Fibroblast of peridontal ligament (primary cell): Measurements from ENCODE around the gene MCF2L2.
"Not testable (repeated sequence)": the region's sequence is repeated elsewhere in the genome, so short reads cannot be mapped to it uniquely, and the experiment has no call there.

Source experiments
- DNase-seq: peaks from one replicate; pipeline ENCODE4 v3.0.0-alpha.2; 2010; ENCODE audit errors: extremely low read depth

Gene MCF2L2

GRCh38 chr3:183396662-183397391, 31.6 kb downstream of the MCF2L2 start:
- DNase-seq: no peak

DNA sequence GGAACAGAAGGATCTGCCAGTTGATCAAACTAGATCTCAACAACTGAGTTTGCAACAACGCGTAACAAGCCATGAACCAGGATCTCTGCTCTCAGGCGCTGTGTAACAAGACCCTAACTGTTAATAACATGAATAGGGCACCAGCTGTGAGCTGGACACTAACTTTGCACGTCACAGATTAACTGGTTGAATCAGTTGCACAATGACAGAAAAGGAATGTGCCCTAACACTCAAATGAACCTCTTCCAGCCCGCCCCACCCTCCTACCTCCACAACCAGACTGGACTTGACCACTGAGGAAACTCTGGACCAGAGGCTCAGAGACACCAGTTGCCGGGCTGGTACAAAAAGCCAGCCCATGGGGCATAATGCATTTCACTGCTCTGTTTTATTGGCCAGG, 34.3 kb downstream of the MCF2L2 start:
- DNase-seq: no peak

DNA sequence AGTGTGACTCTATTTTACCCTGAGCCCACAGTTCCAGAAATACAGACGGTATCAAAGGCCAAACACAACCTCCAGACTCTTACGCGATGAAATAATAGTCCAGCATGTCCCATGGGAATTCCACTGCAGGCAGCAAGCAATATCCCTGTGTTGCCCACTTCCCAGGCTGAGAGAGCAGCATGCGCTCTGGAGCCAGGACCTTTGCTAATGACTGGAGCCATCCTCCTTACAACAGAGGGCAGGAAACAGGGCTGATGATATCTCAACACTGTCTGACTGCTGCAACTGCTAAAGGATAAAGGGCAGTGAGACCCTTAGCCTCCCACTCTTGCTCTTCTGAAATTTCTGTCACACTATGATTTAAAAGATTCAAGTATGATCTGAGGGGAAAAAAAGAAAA, 34.8 kb downstream of the MCF2L2 start:
- DNase-seq: no peak

DNA sequence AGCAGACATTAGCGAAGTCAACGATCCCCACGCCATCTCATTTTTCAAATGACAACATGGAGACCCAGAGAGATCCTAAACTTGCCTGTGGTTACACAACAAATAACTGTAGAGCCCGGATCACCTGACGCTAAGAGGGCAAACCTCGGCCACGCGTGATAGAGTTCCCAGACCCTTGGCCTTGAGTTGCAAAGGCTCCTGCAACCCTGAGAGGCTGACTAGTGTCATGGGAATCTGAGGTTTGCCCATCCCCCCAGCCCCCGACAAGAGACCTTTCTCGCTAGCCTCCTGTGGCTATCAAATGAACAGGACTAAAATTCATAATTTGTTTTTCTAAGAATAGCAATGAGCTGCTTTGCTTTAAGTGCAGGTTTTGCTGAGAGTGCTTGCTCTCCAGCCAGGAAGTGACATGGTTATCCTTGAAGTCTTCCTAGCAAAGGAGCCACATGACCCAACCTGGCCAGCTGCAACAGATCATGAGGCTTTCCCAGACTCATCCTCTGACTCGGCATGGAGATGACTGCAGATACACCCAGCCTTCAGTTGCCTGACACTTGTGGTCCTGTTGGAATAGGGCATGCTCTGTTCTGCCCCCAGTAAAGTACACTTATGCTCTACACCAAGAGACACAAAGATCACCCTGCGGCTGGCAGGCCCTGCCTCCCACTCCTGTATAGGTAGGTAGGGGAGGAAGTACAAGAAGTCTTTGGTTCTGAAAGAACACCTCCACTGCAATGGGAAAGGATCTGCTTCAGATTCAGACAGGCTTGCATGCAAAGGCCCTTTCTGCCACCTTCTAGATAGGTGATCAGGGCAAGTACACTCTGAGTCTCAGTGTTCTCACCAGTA, 36.0 kb downstream of the MCF2L2 start:
- DNase-seq: no peak

DNA sequence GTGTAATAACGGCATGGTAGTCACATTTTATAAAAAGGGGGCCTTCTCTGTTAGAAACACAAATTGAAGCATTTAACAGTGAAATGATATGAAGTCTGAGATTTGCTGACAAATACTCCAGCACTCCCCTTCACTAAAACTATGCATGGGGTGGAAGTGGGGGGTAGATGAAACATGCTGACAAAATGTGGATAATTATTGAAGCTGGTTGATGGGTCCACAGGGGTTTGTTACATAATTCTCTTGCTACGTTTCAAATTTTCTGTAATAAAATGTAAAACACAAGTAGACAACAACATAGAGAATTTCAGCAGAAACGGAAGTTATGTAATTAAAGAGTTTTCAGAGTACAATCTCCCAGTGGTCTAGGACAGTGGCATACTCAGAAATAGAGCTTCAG, 37.0 kb downstream of the MCF2L2 start:
- DNase-seq: no peak

DNA sequence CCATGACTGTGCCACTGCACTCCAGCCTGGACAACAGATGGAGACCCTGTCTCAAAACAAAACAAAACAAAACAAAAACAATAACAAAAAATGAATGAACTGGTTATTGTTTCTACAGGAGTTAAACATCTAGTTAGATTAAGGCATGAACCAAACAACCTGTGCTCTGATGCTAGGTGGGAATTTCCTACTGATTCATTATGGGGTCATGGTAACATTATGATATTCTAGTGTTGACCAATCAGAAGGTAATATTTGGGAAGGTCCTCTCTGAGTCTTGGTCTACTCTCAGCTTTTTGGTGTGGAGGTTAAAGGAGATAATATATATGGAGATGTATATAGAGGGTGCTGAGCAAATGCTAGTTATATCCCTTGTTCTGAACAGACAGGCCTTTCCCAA, 37.6 kb downstream of the MCF2L2 start:
- no peak for DNase-seq

DNA sequence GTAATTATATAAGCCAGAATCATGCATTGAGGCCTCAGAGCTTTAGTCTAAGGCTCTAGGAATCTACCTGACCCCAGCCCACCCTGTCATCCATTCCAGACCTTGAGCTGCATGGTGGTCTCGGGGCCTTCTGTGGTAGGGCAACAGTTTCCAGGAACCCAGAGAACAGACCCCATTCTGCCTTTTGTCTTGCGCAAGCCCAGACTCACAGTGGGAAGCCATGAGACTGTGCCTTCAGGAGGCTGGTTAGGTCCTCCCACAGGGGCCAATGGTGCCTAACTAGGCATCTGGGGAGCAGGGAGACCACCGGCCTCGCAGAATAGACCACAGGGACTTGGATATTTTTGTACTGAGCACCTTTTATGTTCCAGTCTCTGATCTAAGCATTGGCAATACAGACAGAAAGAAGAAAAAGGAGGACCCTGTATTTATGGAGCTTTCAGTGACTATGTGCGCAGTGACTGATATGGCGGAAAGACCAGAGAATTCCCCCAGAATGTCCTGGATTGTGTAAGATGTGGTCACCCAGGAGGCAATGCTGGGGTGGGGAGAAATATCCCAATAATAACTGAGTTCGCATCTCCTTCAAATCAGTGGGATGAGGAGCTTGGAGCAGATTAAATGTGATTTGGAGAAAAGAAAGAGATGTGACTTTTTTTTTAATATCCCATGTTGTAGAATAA, 40.1 kb downstream of the MCF2L2 start:
- no peak for DNase-seq

DNA sequence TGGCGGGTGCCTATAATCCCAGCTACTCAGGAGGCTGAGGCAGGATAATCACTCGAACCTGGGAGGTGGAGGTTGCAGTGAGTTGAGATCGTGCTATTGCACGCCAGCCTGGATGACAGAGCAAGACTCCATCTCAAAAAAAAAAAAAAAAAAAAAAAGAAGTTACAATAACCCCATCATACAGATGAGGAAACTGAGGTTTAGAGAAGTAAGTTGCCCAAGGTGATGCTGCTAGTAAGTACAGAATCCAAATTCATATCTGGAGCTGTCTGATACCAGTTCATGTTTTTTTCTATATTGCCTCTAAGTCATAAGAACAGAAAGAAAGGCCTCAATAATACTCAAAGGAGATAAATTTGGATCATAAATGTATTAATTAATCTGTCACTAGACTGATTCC, 40.6 kb downstream of the MCF2L2 start:
- DNase-seq: no peak

GRCh38 chr3:183386651-183387050, 41.8 kb downstream of the MCF2L2 start:
- peak; percentile 23 for DNase-seq

DNA sequence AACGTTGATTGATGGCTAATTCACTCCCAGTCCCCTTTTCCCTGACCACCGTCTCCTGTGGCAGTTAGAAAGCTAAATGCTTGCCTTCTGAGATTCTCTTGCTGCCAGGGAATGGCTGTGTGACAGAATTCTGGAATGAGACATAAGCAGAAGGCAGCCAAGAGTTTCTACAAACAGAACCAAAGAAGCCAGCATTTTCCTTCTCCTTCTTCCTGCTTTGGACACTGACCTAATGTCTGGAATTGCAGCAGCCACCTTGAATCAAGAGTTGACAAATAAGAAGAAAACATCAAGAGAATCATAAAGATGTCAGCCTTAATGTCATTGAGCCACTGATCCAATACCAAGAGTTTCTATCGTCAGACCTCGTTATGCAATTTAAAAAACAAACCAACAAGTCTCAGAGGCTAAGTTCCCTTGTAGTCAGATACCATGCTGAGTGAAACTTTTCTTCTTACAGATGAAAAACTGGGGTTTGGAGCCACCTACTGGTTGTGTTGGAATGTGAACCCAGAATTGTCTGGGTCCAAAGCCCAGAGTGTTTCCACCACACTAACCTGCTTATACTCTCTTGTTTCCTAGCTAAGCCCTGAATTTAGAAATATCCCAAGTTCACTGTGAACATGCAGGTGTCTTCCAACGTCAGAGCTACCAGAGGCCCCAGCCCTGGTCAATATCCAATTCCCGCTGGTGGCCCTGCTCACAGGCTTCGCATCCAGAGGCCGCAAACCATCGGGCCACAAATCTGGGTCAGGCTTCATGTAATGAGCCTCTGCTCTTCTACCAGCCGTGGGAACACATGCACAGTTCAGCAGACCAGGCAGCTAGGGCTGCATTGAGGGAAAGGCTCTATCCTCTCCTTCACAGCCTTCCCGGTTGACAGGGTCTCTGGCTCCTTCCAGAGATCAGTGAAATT, 42.5 kb downstream of the MCF2L2 start:
- peak; percentile 82 for DNase-seq

DNA sequence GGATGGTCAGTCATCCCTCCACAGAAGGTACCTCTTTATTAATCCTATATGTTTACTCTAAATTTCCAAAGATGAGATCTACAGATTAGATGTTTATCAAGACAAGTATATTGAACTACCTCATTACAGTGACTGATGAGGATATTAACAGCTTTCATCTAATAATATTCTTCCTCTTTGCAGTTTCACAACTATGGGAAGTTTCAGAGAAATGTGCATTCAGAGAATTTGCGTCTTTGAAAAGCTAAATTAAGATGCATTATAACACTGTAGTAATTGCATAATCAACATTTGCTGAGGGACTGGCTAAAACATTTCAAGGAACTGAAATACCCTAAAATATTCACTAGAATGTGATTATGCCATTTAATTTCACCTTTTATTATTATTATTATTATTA, 46.7 kb downstream of the MCF2L2 start:
- no peak for DNase-seq

DNA sequence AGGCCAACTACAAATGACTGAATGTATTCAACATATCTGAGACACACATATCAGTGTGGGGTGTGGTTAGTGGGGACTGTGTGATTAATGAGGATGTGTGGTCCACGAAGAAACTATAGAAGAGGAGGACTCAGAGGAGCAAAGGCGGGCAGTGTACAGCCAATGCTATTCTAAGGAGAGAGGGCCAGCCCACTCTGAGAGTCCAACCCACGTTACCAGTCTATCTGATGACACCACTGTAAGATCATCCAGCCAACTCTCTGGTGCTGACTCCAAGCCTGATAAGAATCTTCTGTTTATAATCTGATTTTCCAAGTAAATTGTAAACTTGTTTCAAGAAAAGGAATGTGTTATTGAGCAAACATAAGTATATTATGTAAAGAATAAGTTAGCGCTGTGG, 47.2 kb downstream of the MCF2L2 start:
- peak; percentile 19 for DNase-seq

DNA sequence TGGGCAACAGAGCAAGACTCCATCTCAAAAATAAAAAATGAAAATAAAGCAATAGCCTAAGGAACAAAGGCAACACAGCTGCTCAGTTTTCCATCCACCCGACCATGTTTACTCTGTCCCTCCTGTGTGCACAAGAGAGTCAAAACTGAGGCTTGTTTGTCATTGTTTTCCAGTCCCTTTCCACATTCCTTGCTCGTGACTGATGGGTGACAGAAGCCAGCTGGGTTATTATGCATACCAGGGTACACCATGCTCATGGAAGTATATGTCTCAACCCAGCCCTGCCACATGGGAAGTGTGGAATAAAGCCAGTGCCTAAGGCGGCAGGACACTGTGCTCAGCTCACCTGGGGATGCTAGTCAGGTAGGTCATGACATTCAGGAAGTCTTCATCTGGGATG, 49.5 kb downstream of the MCF2L2 start:
- no peak for DNase-seq

DNA sequence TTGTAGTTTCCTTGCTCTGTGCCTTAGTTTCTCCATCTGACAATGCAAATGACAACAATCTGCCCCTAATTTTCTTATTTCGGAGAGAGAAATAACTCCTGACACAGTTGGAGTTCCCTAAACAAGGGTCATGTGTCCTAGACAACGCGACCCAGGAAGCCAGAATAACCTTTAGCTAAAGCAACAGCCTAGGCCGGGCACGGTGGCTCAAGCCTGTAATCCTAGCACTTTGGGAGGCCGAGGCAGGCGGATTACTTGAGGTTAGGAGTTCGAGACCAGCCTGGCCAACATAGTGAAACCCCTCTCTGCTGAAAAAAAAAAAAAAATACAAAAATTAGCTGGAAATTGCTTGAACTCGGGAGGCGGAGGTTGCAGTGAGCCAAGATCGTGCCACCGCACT, 49.9 kb downstream of the MCF2L2 start:
- no peak for DNase-seq

DNA sequence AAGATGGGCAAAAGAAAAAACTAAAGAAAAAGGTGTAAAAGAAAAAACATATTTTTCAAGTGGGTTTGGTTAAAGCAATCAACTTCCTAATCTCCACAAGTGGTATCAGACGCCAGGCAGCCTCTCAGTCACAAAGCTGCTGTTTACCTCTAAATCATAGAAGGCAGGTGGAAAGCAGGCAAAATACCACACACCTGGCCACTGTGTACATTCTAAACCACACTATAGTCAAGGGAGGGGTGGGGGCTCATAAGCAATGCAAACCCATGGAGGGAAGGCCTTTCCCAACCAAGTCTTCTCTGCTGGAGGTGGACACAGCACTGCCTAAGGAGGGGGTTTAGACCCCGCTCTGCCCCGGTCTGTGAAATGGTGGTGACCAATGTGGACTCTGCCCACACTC, 50.4 kb downstream of the MCF2L2 start:
- DNase-seq: no peak

- no peak for DNase-seq
These were observed 51.0 kb downstream of the MCF2L2 start for GRCh38 chr3:183377307-183377959.

- no peak for DNase-seq
These were observed 52.6 kb downstream of the MCF2L2 start for GRCh38 chr3:183375787-183376186.

- no peak for DNase-seq
These were observed 53.1 kb downstream of the MCF2L2 start for GRCh38 chr3:183375337-183375736.

DNA sequence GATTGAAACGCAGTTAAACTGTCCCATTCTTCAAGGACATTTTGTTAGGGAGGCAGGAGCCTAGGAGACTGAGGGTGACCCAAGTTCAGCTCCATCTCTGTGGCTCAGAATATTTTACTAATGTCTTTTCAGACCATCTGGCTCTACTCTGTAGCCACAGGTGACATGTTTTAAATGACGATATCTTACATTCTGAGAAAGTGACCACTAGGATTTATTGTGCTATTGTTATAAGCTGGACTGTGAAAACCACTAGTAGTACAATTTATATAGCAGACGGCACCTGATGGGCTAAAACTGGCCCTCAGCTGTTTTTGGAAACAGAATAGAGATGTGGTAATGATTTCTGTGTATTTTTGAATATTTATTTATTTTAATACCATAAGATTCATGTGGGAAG, 55.5 kb downstream of the MCF2L2 start:
- DNase-seq: no peak

DNA sequence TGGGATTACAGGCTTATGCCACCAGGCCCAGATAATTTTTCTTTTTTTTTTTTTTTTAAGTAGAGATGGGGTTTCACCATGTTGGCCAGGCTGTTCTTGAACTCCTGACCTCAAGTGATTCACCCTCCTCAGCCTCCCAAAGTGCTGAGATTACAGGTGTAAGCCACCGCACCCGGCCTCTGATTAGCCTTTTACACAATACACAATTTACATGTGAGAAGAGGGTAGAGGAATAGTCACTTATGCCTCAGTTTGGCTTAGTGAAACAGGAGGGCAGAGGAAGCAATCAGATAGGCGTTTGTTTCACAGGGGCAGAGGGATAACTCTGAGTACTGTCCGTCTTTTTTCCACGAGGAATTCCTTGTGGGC, 56.8 kb downstream of the MCF2L2 start:
- DNase-seq: not testable (repeated sequence)

- DNase-seq: peak; percentile 25
These were observed 58.0 kb downstream of the MCF2L2 start for GRCh38 chr3:183370391-183370790.
